GM19023 (cell line): ENCODE measurements around the gene TRAF3IP1.
"Not testable (repeated sequence)": the region's sequence is repeated elsewhere in the genome, so short reads cannot be mapped to it uniquely, and the experiment has no call there.

Source experiments
- ATAC-seq: cut with Tn5 transposase; IDR thresholded peaks from one replicate; pipeline ENCODE4 v1.9.1; 2021; ENCODE audit warnings: mild to moderate bottlenecking, moderate library complexity; ENCODE audit not compliant: unreplicated experiment

Gene TRAF3IP1

GRCh38 chr2:238337846-238338245, 17.5 kb downstream of the TRAF3IP1 start:
- ATAC-seq, result no peak

- no peak for ATAC-seq
These were observed 18.5 kb downstream of the TRAF3IP1 start for GRCh38 chr2:238338710-238339394.

- no peak for ATAC-seq
These were observed 19.1 kb downstream of the TRAF3IP1 start for GRCh38 chr2:238339395-238339780.

- ATAC-seq, result no peak
These were observed 19.5 kb downstream of the TRAF3IP1 start for GRCh38 chr2:238339814-238340213.

GRCh38 chr2:238341536-238341935, 21.2 kb downstream of the TRAF3IP1 start:
- ATAC-seq, result no peak

- no peak for ATAC-seq
These were observed 23.7 kb downstream of the TRAF3IP1 start for GRCh38 chr2:238344035-238344434.

GRCh38 chr2:238344517-238344916, 24.2 kb downstream of the TRAF3IP1 start:
- ATAC-seq, result no peak

- ATAC-seq, result no peak
These were observed 25.1 kb downstream of the TRAF3IP1 start for GRCh38 chr2:238345297-238345968.

GRCh38 chr2:238346544-238346943, 26.2 kb downstream of the TRAF3IP1 start:
- ATAC-seq, result no peak

GRCh38 chr2:238350150-238350897, 30.0 kb downstream of the TRAF3IP1 start:
- ATAC-seq, result no peak

GRCh38 chr2:238351315-238351714, 31.0 kb downstream of the TRAF3IP1 start:
- no peak for ATAC-seq

GRCh38 chr2:238352361-238352760, 32.0 kb downstream of the TRAF3IP1 start:
- no peak for ATAC-seq

- ATAC-seq, result no peak
These were observed 38.5 kb downstream of the TRAF3IP1 start for GRCh38 chr2:238358769-238359168.

- no peak for ATAC-seq
These were observed 39.1 kb downstream of the TRAF3IP1 start for GRCh38 chr2:238359403-238359802.

- ATAC-seq, result no peak
These were observed 41.6 kb downstream of the TRAF3IP1 start for GRCh38 chr2:238361877-238362276.

- ATAC-seq, result no peak
These were observed 42.3 kb downstream of the TRAF3IP1 start for GRCh38 chr2:238362626-238363025.

- ATAC-seq, result no peak
These were observed 49.3 kb downstream of the TRAF3IP1 start for GRCh38 chr2:238369591-238370040.

- ATAC-seq, result no peak
These were observed 49.9 kb downstream of the TRAF3IP1 start for GRCh38 chr2:238370094-238370822.

- no peak for ATAC-seq
These were observed 50.6 kb downstream of the TRAF3IP1 start for GRCh38 chr2:238370823-238371372.

GRCh38 chr2:238372277-238372676, 52.0 kb downstream of the TRAF3IP1 start:
- ATAC-seq, result not testable (repeated sequence)

GRCh38 chr2:238376884-238377391, 56.6 kb downstream of the TRAF3IP1 start:
- no peak for ATAC-seq
